GM23248 (cell line): Measurements from ENCODE around the gene RBFA.

Source experiments
- EZH2 ChIP-seq: fragments of 200-600 bp; sonication (generic); IDR thresholded peaks from 2 replicates; pipeline ENCODE4 v1.6.1; 2018; ENCODE audit warnings: antibody characterized with exemption, mild to moderate bottlenecking; ENCODE audit not compliant: insufficient read depth, poor library complexity, severe bottlenecking
- EZH2phosphoT487 ChIP-seq: fragments of 200-600 bp; sonication (generic); IDR thresholded peaks from 2 replicates; pipeline ENCODE4 v1.6.1; 2018; ENCODE audit warnings: antibody characterized with exemption, moderate library complexity, mild to moderate bottlenecking, low read depth; ENCODE audit not compliant: insufficient read depth

- no peak for TF ChIP-seq EZH2
- no peak for TF ChIP-seq EZH2phosphoT487
These were observed 7.9 kb upstream of the RBFA start for GRCh38 chr18:80026363-80026762.
